ENCODE results near the gene NOC2L.
"Not testable (repeated sequence)": the region's sequence is repeated elsewhere in the genome, so short reads cannot be mapped to it uniquely, and the experiment has no call there.

Gene NOC2L

DNA sequence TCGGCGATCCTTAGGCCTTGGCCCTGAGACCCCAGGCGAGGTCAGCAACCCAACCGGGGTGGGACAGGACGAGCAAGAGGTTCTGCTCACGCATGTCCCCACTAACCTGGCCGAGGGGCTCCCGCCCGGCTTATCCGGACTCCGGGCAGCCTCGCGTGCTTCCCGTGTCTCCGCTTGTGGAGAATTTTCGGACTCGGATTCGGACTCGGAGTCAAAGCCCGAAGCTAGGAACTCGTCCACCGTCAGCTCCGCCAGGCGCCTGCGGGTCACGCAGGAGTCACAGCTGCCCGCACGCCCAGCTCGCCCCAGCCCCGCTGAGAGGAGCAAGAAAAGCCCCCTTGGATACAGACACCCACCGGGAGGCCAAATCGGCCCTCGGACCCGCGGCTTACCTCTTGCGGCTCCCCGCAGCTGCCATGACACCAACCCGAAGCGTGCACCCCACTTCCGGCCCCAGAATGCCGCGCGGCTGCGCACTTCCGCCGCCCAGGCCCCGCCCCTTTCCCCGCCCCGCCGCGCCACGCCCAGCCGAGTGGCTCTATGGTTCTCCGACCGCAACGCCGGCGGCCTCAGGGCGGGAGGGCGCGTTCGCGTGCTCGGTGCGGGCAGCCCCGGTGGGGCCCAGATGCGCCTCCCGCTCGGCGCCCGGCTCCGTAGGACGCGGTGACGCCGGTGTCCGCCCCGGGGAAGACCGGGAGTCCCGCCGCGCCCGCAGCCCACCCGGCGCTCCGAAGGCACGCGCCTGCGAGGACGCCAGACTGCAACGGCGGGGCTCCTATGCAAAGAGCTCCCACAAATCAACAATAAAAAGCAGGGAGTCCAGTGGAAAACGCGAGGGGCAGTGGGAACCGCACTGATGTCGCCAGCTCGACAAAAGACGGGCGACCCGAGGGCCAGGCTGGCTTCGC is at the start of gene NOC2L:
TSS of gene NOC2L (minus strand) at position 434 of the 908 bp plus-strand sequence. CDS start at position 418, 16 bp downstream.
- DNase-seq: peak; percentile 95 to 98

DNA sequence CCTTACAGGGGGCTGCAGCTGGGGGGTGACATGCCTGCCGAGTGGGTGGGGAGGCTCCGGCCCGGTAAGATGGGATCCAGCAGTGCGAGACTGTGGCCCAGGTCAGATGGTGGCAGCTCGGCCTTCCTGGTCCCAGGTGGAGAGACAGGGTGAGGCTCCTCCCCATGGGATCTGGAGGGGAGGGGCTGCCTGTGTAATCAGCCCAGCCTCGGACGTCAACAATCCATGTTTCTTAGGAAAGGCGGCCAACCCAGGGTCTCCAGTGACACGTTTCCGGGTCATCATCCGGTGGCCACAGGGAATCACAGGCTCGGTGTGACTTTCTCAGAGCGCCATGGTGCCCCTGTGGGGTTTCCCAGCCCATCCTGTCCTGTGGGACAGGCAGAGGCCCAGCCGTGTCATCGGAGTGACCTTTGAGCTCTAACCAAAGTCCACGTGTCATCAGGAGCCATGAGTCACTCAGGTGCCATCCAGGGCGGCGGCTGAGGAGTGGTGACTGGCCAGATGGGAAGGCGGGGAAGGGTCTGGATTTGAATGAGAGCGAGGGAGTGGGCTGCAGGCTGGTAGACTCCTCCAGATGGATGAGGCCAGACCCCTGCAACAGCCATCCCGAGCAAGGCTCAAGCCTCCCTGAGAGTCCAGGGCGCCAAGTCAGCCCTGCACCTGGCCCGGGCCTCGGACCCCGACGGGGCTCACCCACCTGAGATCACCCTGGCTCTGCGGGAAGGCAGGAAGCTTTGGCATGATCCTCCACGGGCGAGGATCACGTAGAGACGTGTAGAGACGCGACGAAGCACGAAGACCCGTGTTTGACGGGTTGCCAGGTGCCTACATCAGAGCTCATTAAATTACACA is 47.5 kb upstream of the NOC2L start:
- DNase-seq: no peak

DNA sequence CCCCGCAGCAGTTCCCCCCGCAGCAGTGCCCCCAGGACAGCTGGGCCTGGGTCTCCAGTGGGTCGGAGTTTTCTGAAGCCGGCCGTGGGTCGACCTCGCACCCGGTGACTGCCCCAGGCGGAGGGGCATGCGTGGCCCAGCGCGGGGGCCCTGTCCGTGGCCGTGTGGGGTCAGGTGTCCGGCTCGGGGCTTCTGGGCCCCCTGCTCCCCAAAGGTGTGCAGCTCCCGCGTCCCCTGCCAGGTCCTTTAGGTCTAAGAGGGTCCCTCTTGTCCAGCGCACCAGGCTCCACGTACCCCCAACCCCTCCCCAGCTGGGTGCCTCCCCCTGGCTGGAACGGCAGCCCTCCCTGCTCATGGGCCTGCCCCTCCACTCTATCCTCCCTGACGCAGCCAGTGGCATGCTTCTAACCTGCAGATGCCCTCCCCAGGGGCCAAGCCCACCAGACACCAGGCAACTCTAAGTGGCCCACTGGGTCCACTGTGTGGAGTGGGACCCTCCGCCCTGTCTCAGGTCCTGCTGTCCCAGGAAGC is 46.8 kb upstream of the NOC2L start:
- no peak for DNase-seq

DNA sequence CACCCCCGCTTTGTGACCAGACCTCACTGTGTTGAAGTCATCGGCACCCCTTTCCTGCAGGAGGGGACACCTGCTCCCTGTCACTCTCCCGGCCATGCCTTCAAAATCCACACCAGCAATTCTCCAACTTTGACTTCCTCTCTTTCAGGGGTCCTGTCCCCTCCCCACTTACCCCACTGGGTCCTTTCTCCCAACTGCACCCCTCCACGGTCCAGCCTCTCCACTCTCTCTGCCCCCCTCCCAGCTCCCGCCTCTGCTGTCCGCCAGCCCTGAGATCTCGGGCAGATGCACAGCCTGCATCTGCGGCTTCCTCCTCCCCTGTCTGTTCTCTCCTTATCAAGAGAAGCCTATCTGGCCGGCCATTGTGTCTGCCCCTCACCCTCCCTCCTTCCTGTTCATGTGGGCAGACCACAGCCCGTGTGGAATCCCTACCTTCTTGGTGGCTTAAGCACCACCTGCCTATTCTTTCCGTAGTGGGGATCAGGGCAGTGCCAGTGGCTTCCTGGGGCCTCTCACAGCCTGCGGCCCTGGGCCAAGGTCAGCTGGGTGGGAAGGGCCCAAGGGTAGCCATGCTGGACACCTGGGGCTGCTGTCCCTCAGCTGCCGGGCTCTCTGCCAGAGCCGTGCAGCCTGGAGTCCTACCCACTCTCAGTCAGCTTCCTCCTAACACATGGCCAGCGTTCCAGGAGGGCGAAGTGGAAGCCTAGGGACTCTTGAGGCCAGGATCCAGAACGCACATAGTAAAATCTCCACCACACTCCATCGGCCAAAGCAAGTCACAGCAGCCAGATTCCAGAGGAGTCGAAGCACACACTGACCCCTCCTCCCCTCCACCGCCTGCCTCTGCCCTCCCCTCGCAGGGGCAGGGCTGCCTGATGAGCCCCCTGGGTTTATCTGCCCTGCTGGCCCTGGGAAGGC is 46.0 kb upstream of the NOC2L start:
- no peak for DNase-seq

GRCh38 chr1:1004420-1004779 is 45.3 kb upstream of the NOC2L start:
- no peak for DNase-seq

GRCh38 chr1:1003618-1004419 is 44.8 kb upstream of the NOC2L start:
- no peak for DNase-seq

- DNase-seq: no peak
Measured at GRCh38 chr1:1001057-1001783, 42.2 kb upstream of the NOC2L start.

DNA sequence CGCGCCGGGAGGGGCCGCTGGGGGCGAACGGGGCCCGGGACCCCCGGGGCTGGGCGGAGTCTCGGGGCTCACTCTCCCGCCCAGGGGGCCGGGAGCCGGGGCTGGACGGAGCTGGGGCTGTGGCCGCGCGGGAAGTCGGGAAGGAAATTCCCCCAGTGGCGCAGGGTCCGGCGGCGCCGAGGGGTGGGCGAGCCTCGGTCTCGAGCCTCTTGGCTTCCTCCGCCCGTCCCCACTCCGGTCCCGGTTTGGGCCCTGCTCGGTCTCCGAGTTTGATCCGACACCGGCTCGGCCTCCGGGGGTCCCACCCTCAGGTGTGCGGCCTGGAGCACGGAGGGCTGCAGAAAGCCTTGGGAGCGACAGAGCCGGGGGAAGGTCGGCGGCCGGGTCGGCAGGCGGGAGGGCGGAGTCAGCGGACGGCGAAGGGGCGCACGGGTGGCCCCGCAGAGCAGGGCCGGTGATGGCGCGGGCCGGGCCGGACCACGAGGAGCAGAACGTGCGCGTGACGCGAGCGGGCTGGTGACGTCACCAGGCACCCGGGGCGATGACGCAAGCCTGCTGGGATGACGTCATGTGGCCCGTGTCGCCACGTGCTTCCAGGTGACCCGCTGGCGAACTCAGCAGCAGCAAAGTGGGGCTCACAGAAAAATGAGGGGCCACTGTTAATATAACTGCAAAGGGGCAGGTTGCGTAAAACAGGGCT is 41.5 kb upstream of the NOC2L start:
- DNase-seq: peak; percentile 81 to 83

DNA sequence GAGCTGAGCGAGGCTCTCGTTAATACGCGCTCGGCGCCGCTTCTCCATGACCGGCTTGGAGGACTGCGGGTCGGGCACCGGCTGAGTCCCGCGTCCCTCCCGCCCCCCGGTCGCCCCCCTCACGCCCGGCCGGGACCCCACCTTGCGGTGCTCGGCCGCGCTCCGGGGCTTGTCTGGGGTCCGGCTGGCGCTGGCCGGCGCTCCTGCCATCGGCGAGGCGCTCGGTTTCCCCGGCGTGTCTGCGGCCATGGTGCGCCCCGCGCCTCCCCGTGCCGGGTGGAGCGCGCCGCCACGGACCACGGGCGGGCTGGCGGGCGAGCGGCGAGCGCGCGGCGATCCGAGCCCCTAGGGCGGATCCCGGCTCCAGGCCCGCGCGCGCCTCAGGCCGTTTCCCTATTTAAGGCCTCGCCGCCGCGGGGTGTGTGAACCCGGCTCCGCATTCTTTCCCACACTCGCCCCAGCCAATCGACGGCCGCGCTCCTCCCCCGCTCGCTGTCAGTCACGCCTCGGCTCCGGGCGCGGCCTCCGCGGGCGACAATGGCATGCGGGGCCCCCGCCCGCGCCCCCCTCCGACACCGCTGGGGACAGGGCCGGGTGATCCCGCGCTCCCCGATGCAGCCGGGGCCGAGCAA is 40.8 kb upstream of the NOC2L start, which contains the start of gene HES4:
TSS of gene HES4 (minus strand) at position 373 of the 632 bp plus-strand sequence. CDS start at position 249, 124 bp downstream.
- peak; percentile 73 to 77 for DNase-seq

DNA sequence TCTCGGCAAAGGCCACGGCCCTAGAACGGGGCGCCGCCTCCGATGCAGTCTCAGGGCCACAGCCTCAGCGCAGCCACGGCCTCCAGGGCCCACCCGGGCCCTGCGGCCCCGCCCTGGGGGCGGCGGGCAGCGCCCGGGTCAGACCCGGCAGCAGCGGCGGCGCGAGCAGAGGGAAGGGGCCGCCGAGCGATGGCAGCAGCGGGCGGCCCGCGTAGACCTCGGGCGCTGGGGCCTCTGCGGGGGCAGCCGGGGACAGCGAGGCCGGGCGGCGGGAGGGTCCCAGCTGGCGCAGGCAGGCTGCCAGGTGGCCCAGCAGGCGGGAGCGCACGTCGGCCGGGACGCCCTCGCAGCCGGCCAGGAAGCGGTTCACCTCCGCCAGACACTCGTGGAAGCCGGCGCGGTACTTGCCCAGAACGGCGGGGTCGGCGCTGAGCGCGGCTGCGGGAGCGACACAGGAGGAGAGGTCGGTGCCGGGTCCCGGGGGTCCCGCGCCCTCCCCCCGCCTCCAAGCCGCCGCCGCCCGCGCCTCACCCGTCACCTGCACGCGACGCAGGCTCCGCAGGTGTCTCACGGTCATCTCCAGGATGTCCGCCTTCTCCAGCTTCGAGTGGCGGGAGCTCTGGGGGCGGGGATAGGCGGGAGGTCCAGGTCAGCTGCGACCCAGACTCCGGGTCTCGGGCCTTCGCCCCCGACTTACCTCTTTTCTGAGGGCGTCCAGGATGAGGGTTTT is 40.1 kb upstream of the NOC2L start:
- DNase-seq: peak in 1 of 2 donors; percentile 46

GRCh38 chr1:998745-998994 is 39.6 kb upstream of the NOC2L start:
- peak in 1 of 2 donors; percentile 32 for DNase-seq

DNA sequence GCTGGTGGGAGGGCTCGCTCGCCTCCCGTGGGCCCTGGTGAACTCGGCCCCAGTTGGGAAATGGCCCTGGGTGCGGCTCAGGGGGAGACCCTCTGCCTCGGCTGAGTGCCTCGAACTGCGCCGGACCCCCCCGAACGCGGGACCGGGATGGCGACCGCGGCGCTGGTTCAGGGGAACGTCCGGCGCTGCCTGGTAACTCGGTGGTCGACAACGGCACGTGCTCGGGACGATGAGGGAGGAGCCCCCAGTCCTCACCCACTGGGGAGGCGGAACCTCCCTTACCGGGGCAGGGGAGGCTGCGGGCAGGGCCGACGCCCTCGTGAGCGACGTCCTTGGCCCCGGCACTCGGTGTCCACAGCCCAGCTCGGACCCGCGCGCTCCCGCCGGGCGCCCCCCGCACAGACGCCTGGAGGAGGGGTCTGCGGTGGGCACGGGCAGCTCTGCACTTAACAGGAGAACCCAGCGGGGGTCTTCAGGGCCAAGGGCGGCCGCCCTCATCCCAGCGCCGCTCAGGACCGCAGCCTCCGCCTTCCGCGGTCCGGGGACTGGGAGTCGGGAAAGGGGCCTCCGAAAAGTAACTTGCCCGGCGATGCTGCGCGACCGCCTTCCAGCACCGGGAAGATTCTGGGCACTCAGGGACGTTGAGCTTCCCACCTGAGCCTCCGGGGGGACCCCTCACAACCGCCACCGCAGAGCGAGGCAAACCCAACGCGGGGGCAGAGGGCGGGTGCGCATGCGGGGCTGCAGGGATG is 39.1 kb upstream of the NOC2L start:
- DNase-seq: no peak

DNA sequence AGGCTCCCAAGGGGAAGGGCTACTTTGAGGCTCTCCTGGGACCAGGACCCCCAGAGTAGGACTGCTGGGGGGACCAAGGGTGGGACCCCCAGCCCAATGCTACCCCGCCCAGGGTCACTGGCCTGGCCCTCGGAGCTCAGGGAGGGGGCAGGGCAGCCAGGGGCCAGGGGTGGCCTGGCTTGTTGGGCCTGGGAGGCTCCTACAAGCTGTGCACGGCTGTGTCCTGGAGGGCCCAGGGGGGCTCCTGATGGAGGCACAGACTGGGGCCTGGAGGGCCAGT is 38.6 kb upstream of the NOC2L start:
- no peak for DNase-seq

- no peak for DNase-seq
Measured at GRCh38 chr1:996851-997712, 38.0 kb upstream of the NOC2L start.

DNA sequence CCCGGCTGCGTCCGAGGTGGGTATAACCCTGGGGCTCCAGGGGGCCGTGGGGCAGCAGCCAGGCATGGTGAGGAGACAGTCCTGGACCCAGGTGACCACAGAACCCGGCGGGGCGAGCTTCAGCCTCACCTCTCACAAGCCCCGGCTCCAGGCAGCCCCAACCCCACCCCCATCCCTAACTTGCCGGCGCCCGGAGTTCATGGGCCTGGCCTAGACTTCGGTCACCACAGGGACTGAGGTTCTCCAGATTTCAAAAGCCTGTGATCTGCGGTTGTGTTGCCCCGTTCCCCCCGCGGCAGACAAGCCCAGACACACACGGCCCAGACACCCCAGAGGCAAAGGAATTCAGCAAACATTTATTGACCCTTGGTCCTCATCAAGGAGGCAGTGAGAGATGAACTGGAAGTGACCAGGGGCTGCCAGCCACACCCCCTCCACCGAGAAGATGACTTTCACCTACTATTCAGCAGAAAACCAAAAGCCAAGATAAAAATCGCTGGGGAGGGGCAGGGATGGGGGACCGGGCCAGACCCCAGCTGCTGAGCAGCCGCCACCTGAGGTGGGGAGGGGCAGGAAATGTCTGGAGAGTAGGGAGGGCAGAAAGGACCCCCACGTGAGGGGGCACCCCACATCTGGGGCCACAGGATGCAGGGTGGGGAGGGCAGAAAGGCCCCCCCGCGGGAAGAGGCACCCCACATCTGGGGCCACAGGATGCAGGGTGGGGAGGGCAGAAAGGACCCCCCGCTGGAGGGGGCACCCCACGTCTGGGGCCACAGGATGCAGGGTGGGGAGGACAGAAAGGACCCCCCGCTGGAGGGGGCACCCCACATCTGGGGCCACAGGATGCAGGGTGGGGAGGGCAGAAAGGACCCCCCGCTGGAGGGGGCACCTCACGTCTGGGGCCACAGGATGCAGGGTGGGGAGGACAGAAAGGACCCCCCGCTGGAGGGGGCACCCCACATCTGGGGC is 36.9 kb upstream of the NOC2L start:
- no peak for DNase-seq

DNA sequence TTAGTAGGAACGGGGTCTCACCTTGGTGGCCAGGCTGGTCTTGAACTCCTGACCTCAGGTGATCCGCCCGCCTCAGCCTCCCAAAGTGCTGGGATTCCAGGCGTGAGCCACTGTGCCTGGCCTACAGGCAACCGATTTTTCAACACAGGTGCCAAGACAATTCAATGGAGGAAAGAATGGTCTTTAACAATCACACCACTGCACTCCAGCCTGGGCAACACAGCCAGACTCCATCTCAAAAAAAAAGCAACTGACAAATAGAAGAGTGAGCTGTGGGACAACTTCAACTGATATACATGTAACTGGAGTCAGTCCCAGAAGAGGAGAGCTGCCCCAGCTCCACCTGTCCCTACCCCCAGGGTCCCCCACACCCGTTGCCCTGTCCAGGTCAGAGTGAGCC is 35.5 kb upstream of the NOC2L start:
- not testable (repeated sequence) for DNase-seq
